ENCODE data around the gene SP3.

The SP3 gene

GRCh38 chr2:173965372-173966025 lies at the start of gene SP3:
Gene SP3, minus strand, starts transcription at chr2:173965373. Its CDS starts 202 bp downstream, at chr2:173965171.
- peak within 1 kb of the TSS; percentile 81 for H3K4me3 ChIP-seq (ENCODE audit: low read depth, low read length)
- TF ChIP-seq CTCF (IDR thresholded peaks at IDR 0.05; ENCODE audit: low read depth, low read length), result no peak

GRCh38 chr2:174014699-174015070 lies 49.5 kb upstream of the SP3 start:
- H3K4me3 ChIP-seq (ENCODE audit: low read depth, low read length), result no peak overlapping the region
- no peak for TF ChIP-seq CTCF (IDR thresholded peaks at IDR 0.05; ENCODE audit: low read depth, low read length)

GRCh38 chr2:174014011-174014698 lies 49.0 kb upstream of the SP3 start:
- TF ChIP-seq CTCF (IDR thresholded peaks at IDR 0.05; ENCODE audit: low read depth, low read length), result no peak
- no peak overlapping the region for H3K4me3 ChIP-seq (ENCODE audit: low read depth, low read length)

- H3K4me3 ChIP-seq (ENCODE audit: low read depth, low read length), result peak overlapping the region; percentile 45
- TF ChIP-seq CTCF (IDR thresholded peaks at IDR 0.05; ENCODE audit: low read depth, low read length), result no peak
These were observed 48.2 kb upstream of the SP3 start for GRCh38 chr2:174013315-174013751.

- H3K4me3 ChIP-seq (ENCODE audit: low read depth, low read length), result peak overlapping the region; percentile 45
- TF ChIP-seq CTCF (IDR thresholded peaks at IDR 0.05; ENCODE audit: low read depth, low read length), result no peak
These were observed 47.5 kb upstream of the SP3 start for GRCh38 chr2:174012347-174013314.

GRCh38 chr2:174011796-174012195 lies 46.6 kb upstream of the SP3 start:
- no peak overlapping the region for H3K4me3 ChIP-seq (ENCODE audit: low read depth, low read length)
- no peak for TF ChIP-seq CTCF (IDR thresholded peaks at IDR 0.05; ENCODE audit: low read depth, low read length)
